Measurements from ENCODE around the gene PCBP4.
"Not testable (repeated sequence)": the region's sequence is repeated elsewhere in the genome, so short reads cannot be mapped to it uniquely, and the experiment has no call there.

PCBP4 gene

GRCh38 chr3:52002748-52003147 is 35.5 kb upstream of the PCBP4 start:
- H3K27ac Mint-ChIP-seq = no peak overlapping the region

GRCh38 chr3:52001443-52001974 is 34.3 kb upstream of the PCBP4 start:
- H3K36me3 Mint-ChIP-seq = no peaks in the 10 kb centered on the region
- peaks cover 72% of the 10 kb centered on the region for H3K27me3 Mint-ChIP-seq
- DNase-seq = peak; percentile 92
- H3K27ac Mint-ChIP-seq = no peak overlapping the region
- CTCF ChIA-PET = interaction anchor here (0.6 to 8.7 kb wide), 38 partner anchors 9 to 411 kb away, joined by 3 to 135 read pairs (median 3); partner anchors contain the start of genes ABHD14A and DUSP7
- no peak overlapping the region for H3K4me3 Mint-ChIP-seq
- peaks cover 25% of the 10 kb centered on the region for H3K4me1 Mint-ChIP-seq
- no peaks in the 10 kb centered on the region for H3K9me3 Mint-ChIP-seq

More at GRCh38 chr3:52002748-52003147, 35.5 kb upstream of the PCBP4 start:
- H3K4me3 Mint-ChIP-seq = no peak overlapping the region
- no peaks in the 10 kb centered on the region for H3K9me3 Mint-ChIP-seq
- H3K4me1 Mint-ChIP-seq = peaks cover 20% of the 10 kb centered on the region
- H3K36me3 Mint-ChIP-seq = no peaks in the 10 kb centered on the region
- CTCF ChIA-PET = interaction anchor here (0.7 to 8.7 kb wide), 13 partner anchors 50 to 410 kb away, joined by 3 to 135 read pairs (median 6); partner anchors contain the start of gene DUSP7
- DNase-seq = no peak
- H3K27me3 Mint-ChIP-seq = peaks cover 67% of the 10 kb centered on the region

DNA sequence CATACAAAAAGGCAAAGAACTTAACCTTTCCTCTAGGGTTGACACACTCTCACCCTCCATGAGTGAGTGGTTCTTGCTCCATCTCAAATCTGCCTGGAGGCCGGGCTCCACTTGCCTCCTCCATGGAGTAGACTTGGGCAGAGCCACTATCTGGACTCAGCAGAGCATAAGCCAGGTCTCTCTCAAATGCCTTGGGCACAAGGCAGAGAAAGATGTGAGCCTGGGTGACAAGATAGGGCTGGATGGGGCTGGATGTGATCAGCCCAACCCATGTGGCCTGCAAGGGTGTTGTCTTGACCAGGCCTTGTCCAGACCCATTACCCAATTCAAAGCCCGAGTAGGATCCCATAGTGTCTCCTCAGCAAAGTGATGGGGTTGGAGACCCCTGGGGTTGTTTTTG is 32.6 kb upstream of the PCBP4 start:
- Mint-ChIP-seq H3K36me3 (peaks cover 11% of the 10 kb centered on the region), H3K27me3 (peaks cover 64% of the 10 kb centered on the region)

GRCh38 chr3:51998774-51999173 is 31.5 kb upstream of the PCBP4 start:
- no peak overlapping the region for H3K27ac Mint-ChIP-seq
- H3K27me3 Mint-ChIP-seq = peaks cover 60% of the 10 kb centered on the region
- CTCF ChIA-PET = interaction anchor here (1.2 kb wide), 2 partner anchors 54 to 55 kb away, joined by 3 to 4 read pairs; no protein-coding TSS in a partner anchor
- peaks cover 33% of the 10 kb centered on the region for H3K4me1 Mint-ChIP-seq
- peaks cover 22% of the 10 kb centered on the region for H3K36me3 Mint-ChIP-seq
- no peak overlapping the region for H3K4me3 Mint-ChIP-seq
- DNase-seq = no peak
- H3K9me3 Mint-ChIP-seq = no peaks in the 10 kb centered on the region

More for the DNA sequence above, 32.6 kb upstream of the PCBP4 start:
- Mint-ChIP-seq H3K9me3 (no peaks in the 10 kb centered on the region), H3K4me1 (peaks cover 22% of the 10 kb centered on the region), H3K4me3 (no peak overlapping the region), H3K27ac (no peak overlapping the region)
- CTCF ChIA-PET = interaction anchor here (2.5 to 8.7 kb wide), 5 partner anchors 15 to 145 kb away, joined by 5 to 135 read pairs (median 62); no protein-coding TSS in a partner anchor
- DNase-seq = no peak

DNA sequence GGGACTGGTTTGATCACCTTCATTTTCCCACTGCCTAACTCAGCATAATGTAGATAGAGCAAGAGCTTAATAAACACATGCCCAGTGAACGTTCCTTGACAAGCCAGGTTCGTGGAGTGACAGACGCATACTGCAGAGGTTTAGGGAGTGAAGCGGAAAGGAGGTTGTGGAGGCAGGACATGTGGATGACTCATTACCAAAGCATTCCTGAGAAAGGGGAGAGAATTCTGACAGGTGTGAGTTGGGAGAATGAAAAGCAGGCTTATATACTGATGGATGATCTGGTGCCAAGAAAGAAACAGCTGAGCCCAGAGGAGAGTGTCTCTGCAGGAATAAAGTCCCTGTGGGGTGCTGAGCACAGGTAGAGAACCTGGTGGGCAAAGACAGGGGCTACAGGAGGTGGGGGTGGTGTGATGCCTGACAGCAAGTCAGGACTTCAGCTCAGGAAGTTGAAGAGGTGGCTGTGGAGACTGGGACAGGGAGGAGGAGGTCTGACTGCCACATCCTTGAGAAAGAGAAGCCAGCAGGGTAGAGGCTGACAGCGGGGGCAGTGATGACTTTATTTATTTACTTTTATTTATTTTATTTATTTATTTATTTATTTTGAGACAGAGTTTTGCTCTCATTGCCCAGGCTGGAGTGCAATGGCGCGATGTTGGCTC is 30.8 kb upstream of the PCBP4 start:
- Mint-ChIP-seq H3K36me3 (peaks cover 28% of the 10 kb centered on the region), H3K9me3 (no peaks in the 10 kb centered on the region), H3K27me3 (peaks cover 53% of the 10 kb centered on the region), H3K4me1 (peaks cover 37% of the 10 kb centered on the region), H3K4me3 (no peak overlapping the region), H3K27ac (no peak overlapping the region)
- CTCF ChIA-PET = interaction anchor here (0.7 to 1.2 kb wide), 2 partner anchors 56 to 149 kb away, joined by 3 to 4 read pairs; no protein-coding TSS in a partner anchor
- no peak for DNase-seq

DNA sequence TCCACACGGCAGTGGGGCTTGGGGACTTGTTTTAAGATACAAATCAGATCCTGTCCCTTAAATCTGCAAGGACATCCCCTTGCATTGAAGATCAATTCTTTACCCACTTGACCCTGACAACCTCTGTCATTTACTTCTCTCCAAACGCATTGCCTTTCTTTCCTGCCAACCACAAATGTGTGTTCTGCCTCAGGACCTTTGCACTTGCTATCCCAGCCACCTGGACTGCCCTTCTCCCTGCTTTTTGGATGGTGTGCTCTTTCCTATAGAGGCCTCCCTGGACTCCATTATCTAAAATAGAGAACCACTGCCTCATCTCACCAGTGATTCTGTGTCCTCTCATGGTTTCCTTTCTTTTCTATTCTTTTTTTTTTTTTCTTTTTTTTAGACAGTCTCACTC is 29.9 kb upstream of the PCBP4 start:
- Mint-ChIP-seq H3K27me3 (peaks cover 44% of the 10 kb centered on the region), H3K4me3 (no peak overlapping the region), H3K9me3 (no peaks in the 10 kb centered on the region), H3K4me1 (peaks cover 46% of the 10 kb centered on the region), H3K36me3 (peaks cover 37% of the 10 kb centered on the region), H3K27ac (no peak overlapping the region)
- no peak for DNase-seq
- CTCF ChIA-PET = no interaction called here

GRCh38 chr3:51995346-51996163 is 28.3 kb upstream of the PCBP4 start, which contains the start of gene RPL29:
RPL29 (minus strand) TSS chr3:51995895; CDS start chr3:51995461, 434 bp downstream.
- Mint-ChIP-seq H3K4me3 (peak within 1 kb of the TSS; percentile 100), H3K9me3 (no peaks in the 10 kb centered on the region), H3K36me3 (peaks cover 44% of the 10 kb centered on the region), H3K4me1 (peaks cover 44% of the 10 kb centered on the region), H3K27ac (peak within 1 kb of the TSS; percentile 99), H3K27me3 (peaks cover 34% of the 10 kb centered on the region)
- CTCF ChIA-PET = interaction anchor here (0.8 to 2.0 kb wide), 8 partner anchors 13 to 225 kb away, joined by 3 to 8 read pairs (median 3); partner anchors contain the start of genes ABHD14B and PARP3
- DNase-seq = peak; percentile 95

GRCh38 chr3:51994530-51994929 is 27.3 kb upstream of the PCBP4 start:
- DNase-seq = no peak
- peaks cover 44% of the 10 kb centered on the region for H3K36me3 Mint-ChIP-seq
- peak overlapping the region; percentile 99 for H3K27ac Mint-ChIP-seq
- peak overlapping the region; percentile 100 for H3K4me3 Mint-ChIP-seq
- H3K4me1 Mint-ChIP-seq = peaks cover 44% of the 10 kb centered on the region
- CTCF ChIA-PET = interaction anchor here (0.8 to 2.0 kb wide), 3 partner anchors 11 to 151 kb away, joined by 3 to 8 read pairs (median 3); partner anchors contain the start of genes ACY1 and PARP3
- peaks cover 27% of the 10 kb centered on the region for H3K27me3 Mint-ChIP-seq
- no peaks in the 10 kb centered on the region for H3K9me3 Mint-ChIP-seq

DNA sequence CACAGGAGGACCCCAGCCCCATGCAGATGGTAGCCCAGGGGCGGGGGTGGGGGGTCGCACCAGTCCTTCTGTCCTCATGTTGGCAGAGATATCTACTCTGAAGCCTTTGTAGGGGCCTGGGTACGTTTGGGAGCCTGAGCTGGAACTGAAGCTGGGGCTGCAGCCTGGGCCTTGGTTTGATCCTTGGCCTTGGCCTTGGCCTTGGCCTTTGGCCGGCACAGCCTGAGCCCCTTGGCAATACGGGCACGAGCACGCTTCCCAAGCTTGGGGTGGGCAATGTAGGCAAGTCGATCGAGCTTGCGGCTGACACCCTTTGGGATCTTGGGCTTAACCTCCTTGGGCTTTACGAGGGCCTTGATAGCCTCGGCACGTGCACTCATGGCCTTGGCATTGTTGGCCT is 26.4 kb upstream of the PCBP4 start:
- H3K27me3 Mint-ChIP-seq = peaks cover 22% of the 10 kb centered on the region
- H3K36me3 Mint-ChIP-seq = peaks cover 44% of the 10 kb centered on the region
- peaks cover 44% of the 10 kb centered on the region for H3K4me1 Mint-ChIP-seq
- H3K27ac Mint-ChIP-seq, DNase-seq, CTCF ChIA-PET, H3K9me3 Mint-ChIP-seq: not testable (repeated sequence)
- H3K4me3 Mint-ChIP-seq = peak overlapping the region; percentile 100

DNA sequence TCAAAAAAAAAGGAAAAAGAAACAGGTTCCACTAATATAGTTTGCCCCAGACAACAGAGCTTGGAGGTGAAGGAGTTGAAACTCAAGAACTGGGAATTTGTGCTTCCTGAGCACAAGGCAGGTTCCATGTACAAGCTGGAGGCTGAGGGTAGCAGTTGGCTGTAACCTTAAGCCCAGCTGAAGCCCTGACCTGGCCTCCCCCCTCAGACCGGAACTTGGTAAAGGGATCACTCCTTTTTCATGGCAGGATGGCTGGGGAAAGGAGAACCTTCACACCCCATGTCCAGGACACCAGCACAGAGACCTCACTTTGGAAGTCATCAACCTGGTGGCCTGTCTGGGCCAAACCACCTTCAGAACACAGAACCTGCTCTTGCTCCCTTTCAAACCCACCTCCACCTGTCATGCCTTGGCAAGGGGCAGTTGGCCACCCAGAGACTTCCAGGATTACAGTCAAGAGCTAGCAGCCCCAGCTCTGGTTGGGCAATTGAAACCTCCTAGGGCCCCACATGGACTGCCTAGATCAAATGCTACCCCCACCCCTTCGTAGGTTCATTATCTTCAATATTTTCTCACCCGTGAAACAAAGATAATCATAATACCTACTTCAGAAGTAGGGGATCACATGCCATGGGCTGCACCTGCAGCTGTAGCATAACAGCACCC is 24.9 kb upstream of the PCBP4 start:
- H3K27me3 Mint-ChIP-seq = peaks cover 12% of the 10 kb centered on the region
- H3K36me3 Mint-ChIP-seq = peaks cover 44% of the 10 kb centered on the region
- DNase-seq = no peak
- H3K9me3 Mint-ChIP-seq = no peaks in the 10 kb centered on the region
- H3K4me1 Mint-ChIP-seq = peaks cover 44% of the 10 kb centered on the region
- no peak overlapping the region for H3K27ac Mint-ChIP-seq
- CTCF ChIA-PET = interaction anchor here (1.2 to 2.8 kb wide), 3 partner anchors 9 to 18 kb away, joined by 4 to 12 read pairs (median 6); partner anchors contain the start of genes ABHD14B and ACY1
- H3K4me3 Mint-ChIP-seq = no peak overlapping the region

DNA sequence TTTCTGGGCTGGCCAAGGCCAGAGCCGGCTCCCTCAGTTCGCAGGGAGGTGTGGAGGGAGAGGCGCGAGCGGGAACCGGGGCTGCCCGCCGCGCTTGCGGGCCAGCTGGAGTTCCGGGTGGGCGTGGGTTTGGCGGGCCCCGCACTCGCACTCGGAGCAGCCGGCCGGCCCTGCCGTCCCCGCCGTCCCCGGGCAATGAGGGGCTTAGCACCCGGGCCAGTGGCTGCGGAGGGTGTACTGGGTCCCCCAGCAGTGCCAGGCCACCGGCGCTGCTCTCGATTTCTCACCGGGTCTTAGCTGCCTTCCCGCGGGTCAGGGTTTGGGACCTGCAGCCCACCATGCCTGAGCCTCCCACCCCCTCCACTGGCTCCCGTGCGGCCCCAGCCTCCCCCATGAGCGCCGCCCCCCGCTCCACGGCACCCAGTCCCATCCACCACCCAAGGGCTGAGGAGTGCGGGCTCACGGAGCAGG is 23.3 kb upstream of the PCBP4 start:
- H3K27ac Mint-ChIP-seq, DNase-seq, H3K27me3 Mint-ChIP-seq, H3K4me3 Mint-ChIP-seq, H3K9me3 Mint-ChIP-seq: not testable (repeated sequence)
- CTCF ChIA-PET = interaction anchor here (2.8 kb wide), 1 partner anchor 8 kb away, joined by 12 read pairs; the partner anchor contains the start of gene ACY1
- H3K4me1 Mint-ChIP-seq = peaks cover 34% of the 10 kb centered on the region
- peaks cover 40% of the 10 kb centered on the region for H3K36me3 Mint-ChIP-seq

DNA sequence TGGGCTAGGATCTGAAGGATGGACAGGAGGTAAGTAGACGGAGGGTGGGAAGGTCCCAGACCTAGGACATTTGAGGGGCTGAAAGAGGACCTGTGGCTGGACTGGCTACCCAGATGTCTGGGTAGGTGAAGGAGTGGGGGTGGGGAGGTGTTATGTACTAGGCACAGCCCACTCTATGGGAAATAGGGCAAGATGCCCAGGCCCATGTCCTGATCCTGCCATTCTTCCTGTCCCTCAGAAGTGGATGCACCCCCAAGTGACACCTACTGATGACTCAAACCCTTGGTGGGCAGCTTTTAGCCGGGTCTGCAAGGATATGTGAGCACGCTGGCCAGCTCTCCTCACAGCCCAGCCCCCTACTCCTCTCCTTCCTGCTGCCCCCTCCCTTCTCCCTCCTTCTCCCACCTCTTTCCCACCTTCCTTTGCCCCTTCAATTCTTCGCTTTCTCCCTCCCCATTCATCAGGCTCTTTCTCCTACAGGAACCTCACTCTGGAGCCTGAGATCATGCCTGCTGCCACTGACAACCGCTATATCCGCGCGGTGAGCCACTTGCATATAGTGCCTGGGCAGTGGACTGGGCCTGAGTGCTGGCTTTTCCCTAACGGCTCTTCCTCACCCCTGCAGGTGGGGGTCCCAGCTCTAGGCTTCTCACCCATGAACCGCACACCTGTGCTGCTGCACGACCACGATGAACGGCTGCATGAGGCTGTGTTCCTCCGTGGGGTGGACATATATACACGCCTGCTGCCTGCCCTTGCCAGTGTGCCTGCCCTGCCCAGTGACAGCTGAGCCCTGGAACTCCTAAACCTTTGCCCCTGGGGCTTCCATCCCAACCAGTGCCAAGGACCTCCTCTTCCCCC is 21.3 kb upstream of the PCBP4 start:
- Mint-ChIP-seq H3K27ac (peak overlapping the region; percentile 26), H3K27me3 (no peaks in the 10 kb centered on the region)

More for the DNA sequence above, 21.3 kb upstream of the PCBP4 start:
- Mint-ChIP-seq H3K9me3 (no peaks in the 10 kb centered on the region), H3K4me3 (no peak overlapping the region), H3K36me3 (peaks cover 19% of the 10 kb centered on the region), H3K4me1 (peaks cover 24% of the 10 kb centered on the region)
- no peak for DNase-seq
- CTCF ChIA-PET = no interaction called here
